ENCODE results near the gene GDF15. TPM values are rescaled to one million over a fixed set of nuclear protein-coding genes. Genes with fewer than 3 reads are reported as not detected.
"Not testable (repeated sequence)": the region's sequence is repeated elsewhere in the genome, so short reads cannot be mapped to it uniquely, and the experiment has no call there.

Gene GDF15
- polyA plus RNA-seq, 6 donors from 2014 or later, result not detected

- Mint-ChIP-seq H3K9me3 (no peaks in the 10 kb centered on the region), H3K36me3 (peaks cover 9% of the 10 kb centered on the region in 2 donors), H3K27me3 (no peaks in the 10 kb centered on the region), H3K4me3 (no peak overlapping the region), H3K27ac (no peak overlapping the region), H3K4me1 (peaks cover 7 to 11% (median 10%) of the 10 kb centered on the region in 3 donors)
- ATAC-seq (ENCODE audit: low read depth in 2 of 2) (no peak), DNase-seq (no peak)
These were observed 36.3 kb upstream of the GDF15 start for GRCh38 chr19:18349524-18350128.

DNA sequence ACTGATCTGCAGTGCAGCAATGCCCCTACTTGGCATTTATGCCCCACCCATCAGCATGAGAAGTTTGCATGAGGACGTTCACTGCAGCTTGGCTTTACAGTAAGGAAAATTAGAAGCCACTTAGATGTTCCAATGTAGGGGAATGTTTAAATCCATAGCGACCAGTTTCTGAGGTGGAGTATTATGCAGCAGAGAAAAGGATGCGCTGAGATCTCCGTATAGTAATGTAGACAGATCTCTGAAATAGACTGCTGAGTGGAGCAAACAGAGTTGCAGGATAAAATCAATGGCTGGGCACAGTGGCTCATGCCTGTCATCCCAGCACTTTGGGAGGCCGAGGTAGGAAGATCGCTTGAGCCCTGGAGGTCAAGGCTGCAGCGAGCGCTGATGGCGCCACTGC is 35.5 kb upstream of the GDF15 start:
- H3K4me3 Mint-ChIP-seq, result no peak overlapping the region
- ATAC-seq (ENCODE audit: low read depth in 2 of 2) (no peak), DNase-seq (no peak)
- H3K36me3 Mint-ChIP-seq, result peaks cover 9% of the 10 kb centered on the region in 2 donors
- no peaks in the 10 kb centered on the region for H3K9me3 Mint-ChIP-seq
- H3K27ac Mint-ChIP-seq, result no peak overlapping the region
- peaks cover 7 to 11% (median 10%) of the 10 kb centered on the region in 3 donors for H3K4me1 Mint-ChIP-seq
- no peaks in the 10 kb centered on the region for H3K27me3 Mint-ChIP-seq

DNA sequence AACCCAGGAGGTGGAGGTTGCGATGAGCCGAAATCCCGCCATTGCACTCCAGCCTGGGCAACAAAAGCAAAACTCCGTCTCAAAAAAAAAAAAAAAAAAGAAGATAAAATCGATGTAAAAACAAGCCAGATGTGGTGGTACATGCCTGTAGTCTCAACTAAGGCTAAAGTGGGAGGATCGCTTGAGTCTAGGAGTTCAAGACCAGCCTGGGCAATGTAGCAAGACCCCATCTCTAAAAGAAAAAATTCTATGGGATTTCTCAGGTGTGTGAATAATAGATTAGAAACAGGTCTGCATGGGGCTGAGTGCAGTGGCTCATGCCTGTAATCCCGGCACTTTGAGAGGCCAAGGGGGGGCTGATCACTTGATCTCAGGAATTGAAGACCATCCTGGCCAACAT is 34.4 kb upstream of the GDF15 start:
- DNase-seq (no peak), ATAC-seq (ENCODE audit: low read depth in 2 of 2) (no peak)
- no peak overlapping the region for H3K4me3 Mint-ChIP-seq
- peaks cover 4 to 9% of the 10 kb centered on the region in 2 donors for H3K36me3 Mint-ChIP-seq
- no peaks in the 10 kb centered on the region for H3K27me3 Mint-ChIP-seq
- peaks cover under 1 to 8% (median 7%) of the 10 kb centered on the region in 3 donors for H3K4me1 Mint-ChIP-seq
- H3K27ac Mint-ChIP-seq, result no peak overlapping the region
- no peaks in the 10 kb centered on the region for H3K9me3 Mint-ChIP-seq

- no peaks in the 10 kb centered on the region for H3K27me3 Mint-ChIP-seq
These were observed 32.5 kb upstream of the GDF15 start for GRCh38 chr19:18353378-18354005.

GRCh38 chr19:18354743-18355142 is 31.2 kb upstream of the GDF15 start:
- H3K27me3 Mint-ChIP-seq; H3K4me1 Mint-ChIP-seq; H3K27ac Mint-ChIP-seq; H3K9me3 Mint-ChIP-seq; DNase-seq; ATAC-seq (ENCODE audit: low read depth in 2 of 2): not testable (repeated sequence)
- peaks cover 17% of the 10 kb centered on the region in 2 donors for H3K36me3 Mint-ChIP-seq
- H3K4me3 Mint-ChIP-seq, result peak overlapping the region in 1 of 8 donors; percentile 67

More at GRCh38 chr19:18353378-18354005, 32.5 kb upstream of the GDF15 start:
- Mint-ChIP-seq H3K4me1 (no peaks in the 10 kb centered on the region), H3K27ac (peak overlapping the region in 1 of 6 donors; percentile 26), H3K4me3 (no peak overlapping the region), H3K9me3 (no peaks in the 10 kb centered on the region), H3K36me3 (peaks cover 8 to 9% of the 10 kb centered on the region in 2 donors)
- no peak for DNase-seq
- no peak for ATAC-seq (ENCODE audit: low read depth in 2 of 2)

DNA sequence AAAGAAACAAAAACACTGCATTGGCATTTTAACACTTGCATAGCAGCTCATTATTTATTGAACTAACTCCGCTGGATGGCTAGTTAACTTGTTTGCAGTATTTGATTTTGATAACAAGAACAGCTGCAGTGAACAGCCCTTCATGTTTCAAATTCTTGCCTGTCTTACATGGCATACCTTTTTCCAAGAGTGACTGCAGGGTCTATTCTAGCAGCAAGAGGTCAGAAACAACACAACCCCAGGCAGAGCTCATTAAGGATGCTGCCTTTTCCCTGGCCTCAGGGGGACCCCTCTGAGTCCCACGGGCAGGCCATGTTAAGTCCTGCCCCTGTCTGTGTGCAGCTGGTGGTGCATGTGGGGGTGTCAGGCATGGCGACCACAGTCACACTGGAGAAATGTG is 28.9 kb upstream of the GDF15 start:
- no peak overlapping the region for H3K4me3 Mint-ChIP-seq
- H3K27me3 Mint-ChIP-seq, result no peaks in the 10 kb centered on the region
- no peaks in the 10 kb centered on the region for H3K4me1 Mint-ChIP-seq
- ATAC-seq (ENCODE audit: low read depth in 2 of 2) (no peak), DNase-seq (no peak)
- H3K9me3 Mint-ChIP-seq, result no peaks in the 10 kb centered on the region
- H3K36me3 Mint-ChIP-seq, result peaks cover 20 to 21% of the 10 kb centered on the region in 2 donors
- H3K27ac Mint-ChIP-seq, result no peak overlapping the region

GRCh38 chr19:18361646-18362045 is 24.3 kb upstream of the GDF15 start:
- H3K27me3 Mint-ChIP-seq, result no peaks in the 10 kb centered on the region
- H3K4me1 Mint-ChIP-seq, result peaks cover 0 to 6% (median 0%) of the 10 kb centered on the region in 3 donors
- H3K27ac Mint-ChIP-seq, result no peak overlapping the region
- no peaks in the 10 kb centered on the region for H3K9me3 Mint-ChIP-seq
- ATAC-seq (ENCODE audit: low read depth in 2 of 2) (no peak), DNase-seq (no peak)
- H3K36me3 Mint-ChIP-seq, result peaks cover 30 to 34% of the 10 kb centered on the region in 2 donors
- H3K4me3 Mint-ChIP-seq, result no peak overlapping the region

DNA sequence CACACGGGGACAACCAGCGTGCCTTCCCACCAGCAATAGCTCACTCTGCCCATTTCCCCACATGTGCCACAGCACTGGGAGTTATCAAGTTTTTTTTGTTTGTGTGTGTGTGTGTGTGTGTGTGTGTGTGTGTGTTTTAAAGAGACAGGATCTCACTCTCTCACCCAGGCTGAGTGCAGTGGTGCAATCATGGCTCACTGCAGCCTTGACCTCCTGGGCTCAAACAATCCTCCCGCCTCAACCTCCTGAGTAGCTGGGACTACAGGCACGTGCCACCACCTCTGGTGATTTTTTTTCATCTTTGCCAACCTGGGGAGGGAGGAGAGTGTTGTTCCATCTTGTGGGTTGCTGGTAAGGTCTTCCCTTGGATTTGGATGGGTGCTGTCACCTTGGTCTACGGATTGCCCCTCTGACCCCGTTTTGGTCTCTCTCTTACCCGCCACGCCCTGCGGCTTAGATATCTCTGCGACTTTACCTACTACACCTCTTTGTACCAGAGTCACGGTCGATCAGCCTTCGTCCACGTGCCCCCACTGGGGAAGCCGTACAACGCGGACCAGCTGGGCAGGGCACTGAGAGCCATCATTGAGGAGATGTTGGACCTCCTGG is 22.9 kb upstream of the GDF15 start:
- Mint-ChIP-seq H3K9me3 (no peaks in the 10 kb centered on the region), H3K27me3 (no peaks in the 10 kb centered on the region), H3K27ac (peak overlapping the region in 1 of 6 donors; percentile 41), H3K36me3 (peaks cover 25 to 27% of the 10 kb centered on the region in 2 donors), H3K4me1 (peaks cover 0 to 7% (median 6%) of the 10 kb centered on the region in 3 donors), H3K4me3 (peak overlapping the region in 1 of 8 donors; percentile 52)
- ATAC-seq (ENCODE audit: low read depth in 2 of 2), result no peak
- DNase-seq, result no peak

DNA sequence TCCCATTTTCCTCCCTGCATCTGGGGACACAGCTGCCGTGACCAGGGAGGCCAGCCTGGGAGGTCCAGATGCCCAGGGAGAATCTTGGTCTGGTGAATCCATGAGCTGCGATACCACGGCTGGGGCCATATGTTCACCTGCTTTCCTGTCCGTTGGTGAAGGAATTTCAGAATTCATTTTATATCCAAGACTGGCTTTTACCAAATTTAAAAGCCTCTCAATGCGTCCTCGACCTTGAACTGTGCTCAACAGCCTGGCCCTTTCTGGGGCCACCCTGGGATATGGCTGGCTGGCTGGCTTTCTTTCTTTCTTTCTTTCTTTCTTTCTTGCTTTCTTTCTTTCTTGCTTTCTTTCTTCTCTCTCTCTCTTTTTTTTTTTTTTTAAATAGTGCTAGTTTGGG is 22.2 kb upstream of the GDF15 start:
- Mint-ChIP-seq H3K27me3 (no peaks in the 10 kb centered on the region), H3K9me3 (no peaks in the 10 kb centered on the region), H3K4me3 (peak overlapping the region in 1 of 8 donors; percentile 19), H3K36me3 (peaks cover 25 to 26% of the 10 kb centered on the region in 2 donors), H3K27ac (peak overlapping the region in 1 of 6 donors; percentile 47), H3K4me1 (peaks cover 0 to 7% (median 6%) of the 10 kb centered on the region in 3 donors)
- DNase-seq, result no peak
- no peak for ATAC-seq (ENCODE audit: low read depth in 2 of 2)

DNA sequence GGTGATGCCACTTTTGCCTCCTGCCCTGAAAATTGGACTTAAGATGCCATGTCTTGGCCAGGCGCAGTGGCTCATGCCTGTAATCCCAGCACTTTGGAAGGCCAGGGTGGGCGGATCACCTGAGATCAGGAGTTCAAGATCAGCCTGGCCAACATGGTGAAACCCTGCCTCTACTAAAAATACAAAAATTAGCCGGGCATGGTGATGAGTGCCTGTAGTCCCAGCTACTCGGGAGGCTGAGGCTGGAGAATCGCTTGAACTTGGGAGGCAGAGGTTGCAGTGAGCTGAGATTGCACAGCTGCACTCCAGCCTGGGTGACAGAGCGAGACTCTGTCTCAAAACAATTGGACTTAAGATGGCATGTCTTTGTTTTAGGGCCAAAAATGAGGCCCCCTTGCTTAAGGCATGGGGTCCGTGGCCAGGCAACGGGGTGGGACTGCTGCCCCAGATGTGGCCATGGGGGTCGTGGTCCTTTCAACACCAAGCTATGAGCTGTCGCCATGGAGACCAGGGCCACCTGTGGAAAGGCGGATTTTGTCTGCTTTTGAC is 21.6 kb upstream of the GDF15 start:
- Mint-ChIP-seq H3K4me3 (peak overlapping the region in 1 of 8 donors; percentile 19), H3K36me3 (peaks cover 21% of the 10 kb centered on the region in 2 donors)
- H3K27ac Mint-ChIP-seq; H3K4me1 Mint-ChIP-seq; ATAC-seq (ENCODE audit: low read depth in 2 of 2); H3K27me3 Mint-ChIP-seq; H3K9me3 Mint-ChIP-seq; DNase-seq: not testable (repeated sequence)

GRCh38 chr19:18364826-18365528 is 21.0 kb upstream of the GDF15 start:
- H3K27ac Mint-ChIP-seq, result no peak overlapping the region
- peak overlapping the region in 1 of 8 donors; percentile 63 for H3K4me3 Mint-ChIP-seq
- no peaks in the 10 kb centered on the region for H3K9me3 Mint-ChIP-seq
- DNase-seq (no peak), ATAC-seq (ENCODE audit: low read depth in 2 of 2) (no peak)
- peaks cover 14 to 15% of the 10 kb centered on the region in 2 donors for H3K36me3 Mint-ChIP-seq
- H3K27me3 Mint-ChIP-seq, result no peaks in the 10 kb centered on the region
- H3K4me1 Mint-ChIP-seq, result peaks cover 0 to 7% (median 6%) of the 10 kb centered on the region in 3 donors

DNA sequence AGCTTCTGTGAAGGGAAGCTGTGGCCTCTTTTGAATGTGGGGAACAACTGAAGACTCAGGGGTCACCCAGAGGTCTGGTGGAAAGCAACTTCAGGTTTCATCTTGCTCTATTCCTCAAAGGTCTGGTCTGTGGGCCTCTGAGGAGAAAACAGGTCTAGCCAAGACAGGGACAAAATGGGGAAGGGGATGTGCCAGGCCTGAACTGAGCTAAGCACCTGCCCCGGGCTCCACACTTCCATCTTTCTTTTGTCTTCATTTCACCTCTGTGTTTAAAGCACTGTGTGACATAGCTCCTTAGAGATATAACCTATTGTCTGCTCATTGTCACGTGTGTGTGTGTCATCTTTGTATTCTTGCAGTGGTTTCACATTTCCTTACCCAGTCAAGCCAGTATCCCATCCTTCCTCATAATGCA is 19.9 kb upstream of the GDF15 start:
- Mint-ChIP-seq H3K27ac (no peak overlapping the region), H3K4me3 (no peak overlapping the region), H3K4me1 (peaks cover 0 to 7% (median 6%) of the 10 kb centered on the region in 3 donors), H3K36me3 (peaks cover 13 to 15% of the 10 kb centered on the region in 2 donors), H3K27me3 (no peaks in the 10 kb centered on the region), H3K9me3 (no peaks in the 10 kb centered on the region)
- ATAC-seq (ENCODE audit: low read depth in 2 of 2), result no peak
- no peak for DNase-seq

- ATAC-seq (ENCODE audit: low read depth in 2 of 2) (no peak), DNase-seq (no peak)
- H3K27me3 Mint-ChIP-seq, result peaks cover 0 to 3% (median 0%) of the 10 kb centered on the region in 3 donors
These were observed 17.3 kb upstream of the GDF15 start for GRCh38 chr19:18368504-18369222.

More at GRCh38 chr19:18368504-18369222, 17.3 kb upstream of the GDF15 start:
- Mint-ChIP-seq H3K36me3 (peaks cover 7 to 10% of the 10 kb centered on the region in 2 donors), H3K4me1 (peaks cover 4 to 12% (median 12%) of the 10 kb centered on the region in 3 donors), H3K4me3 (no peak overlapping the region), H3K9me3 (no peaks in the 10 kb centered on the region), H3K27ac (no peak overlapping the region)

All from naive B cell (primary cell).